HG03342 (cell line): ENCODE results near the gene NUAK2.
"Not testable (repeated sequence)": the region's sequence is repeated elsewhere in the genome, so short reads cannot be mapped to it uniquely, and the experiment has no call there.

Experiments used
- ATAC-seq: cut with Tn5 transposase; IDR thresholded peaks from one replicate; pipeline ENCODE4 v1.9.1; 2021; ENCODE audit warnings: mild to moderate bottlenecking, moderate library complexity; ENCODE audit not compliant: unreplicated experiment

Gene NUAK2

GRCh38 chr1:205321162-205321958 is at the start of gene NUAK2:
TSS of gene NUAK2 (minus strand) at chr1:205321745. CDS start at chr1:205321628, 117 bp downstream.
- ATAC-seq, result no peak

DNA sequence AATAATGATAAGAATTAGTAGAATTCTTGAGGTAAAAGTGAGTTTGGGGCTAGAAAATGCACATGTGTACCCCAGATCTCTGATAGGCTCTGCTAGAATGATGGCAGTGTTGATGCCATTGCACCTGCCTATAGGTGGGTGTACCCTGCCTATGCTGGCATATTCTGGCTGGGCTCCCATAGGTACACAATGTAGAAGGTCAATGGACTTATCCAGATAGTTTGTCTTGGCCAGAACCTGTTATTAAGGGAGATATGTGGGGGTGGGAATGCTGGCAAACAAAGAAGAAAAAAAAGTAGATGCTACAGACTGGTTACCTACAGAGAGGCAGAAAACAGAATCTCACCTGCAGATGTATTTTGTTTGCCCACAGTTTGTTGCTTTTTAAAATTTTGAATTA is 49.2 kb upstream of the NUAK2 start:
- no peak for ATAC-seq

DNA sequence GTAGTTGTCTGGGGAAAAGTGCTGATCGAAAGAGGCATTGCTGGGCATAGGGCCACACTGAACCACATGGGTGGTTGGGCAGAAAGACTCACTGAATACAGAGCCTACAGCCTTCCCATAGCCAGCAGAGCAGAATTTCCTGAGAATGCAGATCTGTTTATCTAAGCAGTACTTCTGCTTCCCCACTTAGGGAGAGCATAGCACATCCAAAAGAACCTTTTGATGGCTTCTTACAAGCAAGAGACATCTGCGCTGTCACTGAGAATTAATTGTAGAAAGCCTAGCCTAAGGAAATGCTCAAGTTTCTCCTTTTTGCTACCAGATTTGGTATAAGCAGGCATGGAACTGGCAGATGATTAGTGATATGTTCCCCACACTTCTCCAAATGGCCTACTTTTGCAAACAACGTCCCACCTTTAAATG is 48.2 kb upstream of the NUAK2 start:
- no peak for ATAC-seq

GRCh38 chr1:205368478-205368877 is 46.9 kb upstream of the NUAK2 start:
- ATAC-seq, result no peak

DNA sequence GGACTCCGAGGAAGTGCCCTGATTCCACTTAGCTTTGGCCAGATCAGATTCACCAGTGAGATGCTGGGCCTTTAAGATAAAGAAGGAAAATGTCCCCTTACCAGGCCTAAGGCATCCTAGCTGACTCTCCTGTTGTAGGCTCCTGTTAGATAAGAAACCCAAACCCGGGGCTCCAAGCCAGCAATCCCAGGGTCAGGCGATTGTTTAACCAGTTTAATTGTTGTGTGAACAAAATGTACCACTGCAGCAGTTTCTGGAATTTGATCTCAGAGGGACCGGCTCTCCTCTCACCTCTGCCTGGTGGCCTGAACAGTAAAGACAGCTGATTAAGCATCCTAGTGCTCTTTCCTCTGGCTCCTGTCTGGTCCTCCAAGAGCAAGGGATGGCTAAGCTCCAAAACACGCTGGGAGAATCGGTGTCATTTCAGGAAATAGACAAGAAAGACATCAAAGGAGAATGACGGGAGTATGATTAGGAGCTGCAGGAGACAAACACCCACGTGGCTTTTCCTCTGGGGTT is 44.5 kb upstream of the NUAK2 start:
- no peak for ATAC-seq

DNA sequence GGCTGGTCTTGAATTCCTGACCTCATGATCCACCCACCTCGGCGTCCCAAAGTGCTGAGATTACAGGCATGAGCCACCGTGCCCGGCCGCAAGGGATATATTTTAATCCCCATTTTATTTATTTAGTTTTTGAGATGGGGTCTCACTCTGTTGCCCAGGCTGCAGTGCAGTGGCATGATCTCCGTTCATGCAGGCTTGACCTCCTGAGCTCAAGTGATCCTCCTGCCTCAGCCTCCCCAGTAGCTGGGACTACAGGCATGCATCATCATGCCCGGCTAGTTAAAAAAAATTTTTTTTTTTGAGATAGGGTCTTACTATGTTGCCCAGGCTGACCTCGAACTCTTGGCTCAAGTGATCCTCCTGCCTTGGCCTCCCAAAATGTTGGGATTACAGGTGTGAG is 43.5 kb upstream of the NUAK2 start:
- not testable (repeated sequence) for ATAC-seq

DNA sequence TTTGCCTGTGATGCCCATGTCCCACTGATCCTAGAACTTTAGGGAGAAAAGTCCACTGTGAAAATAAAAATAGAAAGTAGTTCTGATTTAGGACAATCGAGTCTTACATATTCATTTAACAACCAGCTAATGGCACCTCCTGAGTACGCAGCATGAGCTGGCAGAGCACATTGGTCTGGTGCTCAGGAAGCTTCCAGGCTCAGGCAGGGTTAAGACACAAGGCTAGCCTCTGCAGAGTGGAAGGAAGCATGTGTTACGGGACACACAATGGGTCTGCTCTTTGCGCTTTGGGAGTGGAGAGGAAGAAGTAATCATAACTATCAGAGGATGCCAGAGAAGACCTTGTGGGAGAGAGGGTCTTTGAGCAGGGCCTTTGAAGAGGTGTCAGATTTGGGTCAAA is 39.3 kb upstream of the NUAK2 start:
- no peak for ATAC-seq

DNA sequence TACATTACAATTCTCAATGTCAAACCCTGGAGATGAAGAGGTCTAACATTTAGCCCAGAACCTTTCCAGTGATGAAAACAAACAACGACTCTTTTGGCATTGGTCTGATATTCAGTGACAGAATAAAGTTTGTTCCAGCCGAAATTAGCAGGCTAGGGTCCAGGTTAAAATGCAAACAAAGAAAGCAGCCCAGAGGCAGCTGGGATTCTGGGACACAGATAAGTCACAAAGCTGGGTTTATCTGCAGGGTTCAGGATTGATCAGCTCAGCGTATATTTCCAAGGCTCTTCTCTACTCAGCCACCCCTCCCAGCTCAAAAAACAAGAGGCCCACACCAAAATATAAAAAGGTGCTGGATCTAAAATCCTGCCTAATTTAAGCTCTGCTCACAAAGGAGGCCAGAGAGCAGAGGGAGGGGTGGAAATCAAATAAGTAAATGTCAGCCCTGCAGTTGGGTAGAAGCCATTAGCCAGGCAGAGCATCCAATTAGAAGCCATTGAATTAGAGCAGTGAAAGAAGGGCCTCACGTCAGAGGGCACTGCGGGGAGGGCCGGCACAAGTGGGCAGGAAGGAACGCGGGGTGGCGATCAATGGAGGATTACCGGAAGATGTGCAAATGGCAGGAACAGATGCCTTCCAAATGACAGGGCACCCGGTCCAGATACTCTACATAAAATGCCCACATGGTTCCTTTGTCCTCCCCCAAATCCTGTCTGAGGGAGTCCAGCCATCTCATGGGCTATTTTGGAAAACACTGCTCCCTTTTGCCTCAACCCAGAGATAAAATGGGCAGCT is 38.4 kb upstream of the NUAK2 start:
- no peak for ATAC-seq

DNA sequence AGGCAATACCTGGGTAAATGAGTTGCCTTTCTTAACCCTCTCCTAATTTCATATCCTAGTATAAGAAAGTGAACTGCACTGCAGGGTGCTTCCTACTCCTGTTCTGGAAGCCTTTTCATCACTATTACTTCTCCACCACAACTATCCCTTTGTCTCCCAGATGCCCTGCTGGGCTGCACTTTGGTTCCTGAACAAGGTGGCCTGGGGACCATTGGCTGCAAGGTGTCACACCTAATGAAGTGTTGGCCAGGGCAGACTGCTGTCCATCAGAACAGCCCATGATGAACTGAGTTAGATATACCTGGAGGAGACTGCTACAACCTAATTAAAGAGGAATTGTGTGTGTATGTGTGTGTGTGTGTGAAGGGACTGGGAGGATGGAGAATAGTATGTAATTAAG is 37.0 kb upstream of the NUAK2 start:
- no peak for ATAC-seq

GRCh38 chr1:205357567-205357966 is 36.0 kb upstream of the NUAK2 start:
- ATAC-seq, result no peak

DNA sequence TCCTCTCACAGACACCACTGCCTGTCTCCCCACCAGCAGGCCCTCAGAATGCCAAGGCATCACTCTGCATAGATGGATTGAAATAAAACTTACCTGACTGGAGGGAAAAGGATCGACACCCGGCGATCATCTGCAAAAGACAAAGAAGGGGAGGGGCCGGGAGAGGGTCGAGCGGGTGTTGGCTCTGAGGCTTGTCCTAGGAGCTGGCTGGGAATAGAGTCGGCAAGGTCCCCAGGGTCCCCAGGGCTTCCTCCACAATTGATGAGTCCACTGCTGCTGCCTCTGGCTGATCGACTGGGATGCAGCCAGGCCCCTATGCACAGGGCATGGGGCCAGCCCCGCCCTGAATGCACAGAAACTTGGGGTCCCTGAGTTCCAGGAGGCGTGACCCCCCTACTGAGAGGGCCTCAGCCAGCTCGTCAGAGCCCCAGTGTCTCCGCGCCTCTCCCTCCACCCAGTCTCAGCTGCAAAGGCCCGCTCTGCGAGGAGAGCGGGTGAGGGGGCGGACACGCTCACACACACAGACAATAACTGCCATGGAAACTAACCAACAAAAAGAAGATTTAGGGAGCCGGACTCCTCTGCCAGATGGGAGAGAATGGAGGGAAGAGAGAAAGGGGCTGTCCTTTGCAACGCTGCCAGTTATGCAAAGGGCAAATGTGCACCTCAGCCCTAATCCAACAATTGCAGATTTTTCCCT is 35.0 kb upstream of the NUAK2 start, which contains the start of gene KLHDC8A:
TSS of gene KLHDC8A (minus strand) at position 483 of the 700 bp plus-strand sequence. CDS start 13,318 bp downstream, outside the sequence.
- no peak for ATAC-seq

DNA sequence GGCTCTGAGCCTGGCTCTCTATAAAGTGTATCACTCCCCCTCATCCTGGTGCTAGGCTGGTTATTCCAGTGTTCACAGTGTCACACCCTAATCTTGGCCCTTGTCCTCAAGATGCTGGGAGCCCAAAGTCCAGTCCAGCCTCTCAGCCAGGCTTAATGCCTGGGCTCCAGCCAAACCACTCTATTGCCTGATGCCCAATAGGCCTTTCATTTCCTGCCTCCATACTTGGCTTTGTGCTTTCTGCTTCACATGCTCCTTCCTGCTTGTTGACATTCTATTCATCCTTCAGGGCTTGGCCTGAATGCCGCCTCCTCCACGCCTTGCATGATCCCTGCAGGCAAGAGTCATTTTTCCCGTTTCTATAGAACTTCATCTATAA is 33.5 kb upstream of the NUAK2 start:
- no peak for ATAC-seq

- ATAC-seq, result no peak
Observed at GRCh38 chr1:205354259-205355074, 32.9 kb upstream of the NUAK2 start.

DNA sequence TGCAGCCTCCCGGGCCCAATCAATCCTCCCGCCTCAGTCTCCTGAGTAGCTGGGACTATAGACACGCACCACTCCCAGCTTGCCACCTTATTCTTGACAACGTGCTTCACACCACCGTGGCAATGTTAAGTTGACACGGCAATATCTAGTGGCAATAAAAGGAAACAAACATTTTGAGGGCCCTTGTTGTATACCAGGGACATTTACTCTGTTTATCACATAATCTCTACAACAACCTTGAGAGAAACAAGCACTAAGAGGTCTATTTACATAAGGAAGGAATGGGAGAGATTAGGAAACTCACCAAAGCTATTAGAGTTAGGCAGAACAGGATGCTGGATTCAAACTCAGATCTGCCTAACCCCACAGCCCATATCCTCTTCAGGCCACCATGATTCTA is 32.1 kb upstream of the NUAK2 start:
- ATAC-seq, result no peak

GRCh38 chr1:205353191-205353590 is 31.6 kb upstream of the NUAK2 start:
- ATAC-seq, result no peak

- no peak for ATAC-seq
Observed at GRCh38 chr1:205351984-205352713, 30.6 kb upstream of the NUAK2 start.

- no peak for ATAC-seq
Observed at GRCh38 chr1:205350691-205351141, 29.2 kb upstream of the NUAK2 start.

GRCh38 chr1:205350124-205350523 is 28.6 kb upstream of the NUAK2 start:
- no peak for ATAC-seq
